ENCODE results near the gene ANTXRL.
"Not testable (repeated sequence)": the region's sequence is repeated elsewhere in the genome, so short reads cannot be mapped to it uniquely, and the experiment has no call there.

ANTXRL gene

GRCh38 chr10:46312953-46313352 lies 26.2 kb downstream of the ANTXRL start:
- Histone ChIP-seq H4K20me1 (ENCODE audit: insufficient read depth, low read length) (no peaks in the 10 kb centered on the region), H3K36me3 (replicated peaks; ENCODE audit: low read depth, low read length) (no peaks in the 10 kb centered on the region), H3K4me1 (ENCODE audit: low read length) (no peaks in the 10 kb centered on the region), H3K4me3 (ENCODE audit: low read length) (no peak overlapping the region), H3K27ac (ENCODE audit: low read length) (no peak overlapping the region), H2AFZ (ENCODE audit: low read depth, low read length) (no peak overlapping the region), H3K9ac (ENCODE audit: low read length) (no peak overlapping the region), H3K9me3 (ENCODE audit: insufficient read depth, low read length) (no peaks in the 10 kb centered on the region), H3K79me2 (ENCODE audit: low read length) (no peaks in the 10 kb centered on the region), H3K27me3 (ENCODE audit: low read depth, low read length) (0 out of 2 replicates have a peak, but pooled peaks cover 4% of the 10 kb centered on the region), H3K4me2 (ENCODE audit: low read length) (no peak overlapping the region)
- TF ChIP-seq, protein P1, sequence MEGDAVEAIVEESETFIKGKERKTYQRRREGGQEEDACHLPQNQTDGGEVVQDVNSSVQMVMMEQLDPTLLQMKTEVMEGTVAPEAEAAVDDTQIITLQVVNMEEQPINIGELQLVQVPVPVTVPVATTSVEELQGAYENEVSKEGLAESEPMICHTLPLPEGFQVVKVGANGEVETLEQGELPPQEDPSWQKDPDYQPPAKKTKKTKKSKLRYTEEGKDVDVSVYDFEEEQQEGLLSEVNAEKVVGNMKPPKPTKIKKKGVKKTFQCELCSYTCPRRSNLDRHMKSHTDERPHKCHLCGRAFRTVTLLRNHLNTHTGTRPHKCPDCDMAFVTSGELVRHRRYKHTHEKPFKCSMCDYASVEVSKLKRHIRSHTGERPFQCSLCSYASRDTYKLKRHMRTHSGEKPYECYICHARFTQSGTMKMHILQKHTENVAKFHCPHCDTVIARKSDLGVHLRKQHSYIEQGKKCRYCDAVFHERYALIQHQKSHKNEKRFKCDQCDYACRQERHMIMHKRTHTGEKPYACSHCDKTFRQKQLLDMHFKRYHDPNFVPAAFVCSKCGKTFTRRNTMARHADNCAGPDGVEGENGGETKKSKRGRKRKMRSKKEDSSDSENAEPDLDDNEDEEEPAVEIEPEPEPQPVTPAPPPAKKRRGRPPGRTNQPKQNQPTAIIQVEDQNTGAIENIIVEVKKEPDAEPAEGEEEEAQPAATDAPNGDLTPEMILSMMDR (IDR thresholded peaks at IDR 0.05; ENCODE audit: low read depth, low read length), result no peak
- no peak for TF ChIP-seq EZH2phosphoT487 (IDR thresholded peaks at IDR 0.05; ENCODE audit: low read depth)

DNA sequence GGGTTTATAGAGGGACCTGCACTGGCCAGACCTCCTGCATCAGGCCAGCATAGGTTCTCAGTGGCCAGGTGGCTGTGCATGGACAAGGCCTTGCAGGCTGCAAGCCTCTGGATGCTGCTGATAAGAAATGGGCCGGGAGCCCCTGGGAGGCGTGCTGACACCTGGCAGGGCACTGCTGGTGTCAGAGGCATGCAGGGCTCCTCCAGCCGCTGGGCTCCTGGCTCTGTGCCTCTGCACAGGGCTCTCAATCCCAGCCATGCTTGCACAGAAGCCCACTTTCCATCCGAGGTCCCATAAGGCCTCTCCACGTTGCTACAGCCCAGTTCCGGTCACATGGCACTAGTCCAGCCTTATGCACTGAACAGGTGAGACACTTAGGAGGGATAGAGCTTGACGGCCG lies 27.3 kb downstream of the ANTXRL start:
- no peak overlapping the region for H3K9ac ChIP-seq (ENCODE audit: low read length)
- H3K79me2 ChIP-seq (ENCODE audit: low read length), result no peaks in the 10 kb centered on the region
- H4K20me1 ChIP-seq (ENCODE audit: insufficient read depth, low read length), result no peaks in the 10 kb centered on the region
- H3K36me3 ChIP-seq (replicated peaks; ENCODE audit: low read depth, low read length), result no peaks in the 10 kb centered on the region
- H3K4me1 ChIP-seq (ENCODE audit: low read length), result no peaks in the 10 kb centered on the region
- H3K4me3 ChIP-seq (ENCODE audit: low read length), result no peak overlapping the region
- H3K9me3 ChIP-seq (ENCODE audit: insufficient read depth, low read length), result no peaks in the 10 kb centered on the region
- TF ChIP-seq, protein P1 (IDR thresholded peaks at IDR 0.05; ENCODE audit: low read depth, low read length), result no peak
- no peak for TF ChIP-seq EZH2phosphoT487 (IDR thresholded peaks at IDR 0.05; ENCODE audit: low read depth)
- no peak overlapping the region for H2AFZ ChIP-seq (ENCODE audit: low read depth, low read length)
- no peak overlapping the region for H3K27ac ChIP-seq (ENCODE audit: low read length)
- H3K4me2 ChIP-seq (ENCODE audit: low read length), result no peak overlapping the region
- H3K27me3 ChIP-seq (ENCODE audit: low read depth, low read length), result 0 out of 2 replicates have a peak, but pooled peaks cover 4% of the 10 kb centered on the region

DNA sequence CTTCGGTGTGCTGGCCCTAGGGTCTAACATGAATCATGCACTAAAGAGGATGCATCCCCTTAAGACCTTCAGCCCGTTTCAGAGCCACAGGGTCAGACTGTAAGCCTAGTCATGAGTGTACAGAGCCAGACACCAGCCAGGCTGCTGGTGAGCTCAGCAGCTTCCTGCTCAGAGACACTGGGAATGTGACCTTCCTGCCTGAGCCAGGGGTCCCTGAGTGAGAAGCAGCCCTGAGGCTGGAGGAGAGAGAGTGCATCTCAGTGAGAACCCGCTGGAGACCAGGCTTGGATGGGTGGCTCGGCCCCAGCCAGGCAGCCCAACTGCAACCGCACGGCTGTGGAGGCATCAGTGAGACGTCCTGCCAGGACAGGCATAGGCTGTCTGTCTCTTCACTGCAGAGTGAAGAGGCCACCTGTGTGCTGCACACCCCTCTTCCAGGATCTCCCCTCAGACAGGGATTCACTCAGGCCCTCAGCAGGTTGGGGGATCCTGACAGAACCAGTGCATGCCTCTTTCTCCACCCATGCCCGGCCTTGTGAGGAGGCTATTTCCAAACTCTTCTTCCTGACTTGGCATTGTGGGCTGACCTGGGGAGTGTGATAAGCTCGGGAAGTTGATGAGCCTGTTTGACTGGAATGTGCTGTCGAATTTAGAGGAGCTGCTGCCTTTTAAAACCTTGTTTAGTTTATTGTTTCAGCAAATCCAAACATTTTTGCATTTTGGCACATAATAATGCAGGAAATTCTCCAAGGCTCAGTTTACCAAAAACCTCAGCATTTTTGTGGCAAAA lies 28.5 kb downstream of the ANTXRL start:
- not testable (repeated sequence) for H3K9ac ChIP-seq (ENCODE audit: low read length); H3K4me1 ChIP-seq (ENCODE audit: low read length); H3K79me2 ChIP-seq (ENCODE audit: low read length); H3K9me3 ChIP-seq (ENCODE audit: insufficient read depth, low read length); H2AFZ ChIP-seq (ENCODE audit: low read depth, low read length); H4K20me1 ChIP-seq (ENCODE audit: insufficient read depth, low read length); H3K27ac ChIP-seq (ENCODE audit: low read length); H3K4me2 ChIP-seq (ENCODE audit: low read length); H3K27me3 ChIP-seq (ENCODE audit: low read depth, low read length); H3K36me3 ChIP-seq (replicated peaks; ENCODE audit: low read depth, low read length); H3K4me3 ChIP-seq (ENCODE audit: low read length)

DNA sequence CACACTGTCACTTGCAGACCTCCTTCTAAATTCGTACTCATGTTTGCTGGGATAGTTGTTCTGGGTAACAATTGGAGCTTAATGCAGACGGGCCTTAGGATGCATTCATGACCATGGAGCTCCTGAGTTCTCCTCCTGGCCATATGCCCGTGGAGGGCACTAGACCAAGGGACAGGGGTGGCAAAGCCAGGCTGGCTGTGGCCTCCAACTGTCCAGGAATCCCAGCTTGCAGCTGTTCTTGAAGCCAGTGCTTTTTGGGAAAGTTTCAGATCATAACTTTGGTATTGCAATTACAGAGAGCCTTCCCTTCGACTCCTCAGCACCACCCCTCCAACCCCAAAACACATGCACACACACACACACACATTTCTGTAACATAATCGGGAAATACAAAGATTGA lies 30.6 kb downstream of the ANTXRL start:
- Histone ChIP-seq H3K9me3 (ENCODE audit: insufficient read depth, low read length) (no peaks in the 10 kb centered on the region), H3K4me3 (ENCODE audit: low read length) (no peak overlapping the region), H3K4me1 (ENCODE audit: low read length) (no peaks in the 10 kb centered on the region), H3K9ac (ENCODE audit: low read length) (no peak overlapping the region), H3K79me2 (ENCODE audit: low read length) (no peaks in the 10 kb centered on the region), H4K20me1 (ENCODE audit: insufficient read depth, low read length) (no peaks in the 10 kb centered on the region), H3K4me2 (ENCODE audit: low read length) (no peak overlapping the region), H3K27me3 (ENCODE audit: low read depth, low read length) (0 out of 2 replicates have a peak, but pooled peaks cover 4% of the 10 kb centered on the region), H3K36me3 (replicated peaks; ENCODE audit: low read depth, low read length) (no peaks in the 10 kb centered on the region), H2AFZ (ENCODE audit: low read depth, low read length) (no peak overlapping the region), H3K27ac (ENCODE audit: low read length) (no peak overlapping the region)
- TF ChIP-seq EZH2phosphoT487 (IDR thresholded peaks at IDR 0.05; ENCODE audit: low read depth), result no peak
- TF ChIP-seq, protein P1 (IDR thresholded peaks at IDR 0.05; ENCODE audit: low read depth, low read length), result no peak
